Spleen (tissue), 11 donors: Measurements from ENCODE around the gene HECA. TPM values are rescaled to one million over a fixed set of nuclear protein-coding genes. Genes with fewer than 3 reads are reported as not detected.
A peak's percentile ranks its signal among the peaks of the same experiment; 100 is the strongest.
"Not testable (repeated sequence)": the region's sequence is repeated elsewhere in the genome, so short reads cannot be mapped to it uniquely, and the experiment has no call there.

Source experiments
- DNase-seq: peaks from one replicate; pipeline ENCODE4 v3.0.0-alpha.2; 2020
- H3K27ac ChIP-seq, 8 donors: fragments of 200-600 bp; sonication (generic) in 7 of 8; 1 replicate in 4 of 8; 2 replicates in 4 of 8; pipeline versions ENCODE4 v1.5.0 to v1.8.0; 2016 to 2021; ENCODE audit warnings: inconsistent platforms in 4 of 8, mild to moderate bottlenecking in 4 of 8, moderate library complexity in 1 of 8
- H3K27me3 ChIP-seq, 7 donors: fragments of 200-600 bp; sonication (generic) in 6 of 7; replicated peaks in 1 of 7; 1 replicate in 4 of 7; 2 replicates in 3 of 7; pipeline versions ENCODE4 v1.5.0 to v1.8.0; 2016 to 2021; ENCODE audit warnings: inconsistent platforms in 3 of 7, mild to moderate bottlenecking in 1 of 7
- H3K36me3 ChIP-seq, 6 donors: fragments of 200-600 bp; sonication (generic) in 5 of 6; 1 replicate in 4 of 6; 2 replicates in 2 of 6; pipeline versions ENCODE4 v1.5.0 to v1.8.0; 2016 to 2021; ENCODE audit warnings: inconsistent platforms in 2 of 6
- H3K4me1 ChIP-seq, 6 donors: fragments of 200-600 bp; sonication (generic) in 5 of 6; 1 replicate in 3 of 6; 2 replicates in 3 of 6; pipeline versions ENCODE4 v1.5.0 to v1.8.0; 2016 to 2021; ENCODE audit warnings: inconsistent platforms in 3 of 6
- H3K4me3 ChIP-seq, 8 donors: fragments of 200-600 bp; sonication (generic) in 7 of 8; 1 replicate in 4 of 8; 2 replicates in 4 of 8; pipeline versions ENCODE4 v1.5.0 to v1.8.0; 2016 to 2021; ENCODE audit warnings: inconsistent platforms in 4 of 8, mild to moderate bottlenecking in 4 of 8, moderate library complexity in 2 of 8
- H3K9me3 ChIP-seq, 8 donors: fragments of 200-600 bp; sonication (generic) in 7 of 8; 1 replicate in 4 of 8; 2 replicates in 4 of 8; pipeline versions ENCODE4 v1.5.0 to v1.8.0; 2016 to 2021; ENCODE audit warnings: inconsistent platforms in 4 of 8
- CTCF ChIP-seq, 11 experiments: fragments of 200-600 bp in 7 of 11; fragments of 450-650 bp in 4 of 11; sonication (generic) in 4 of 11; IDR thresholded peaks in 8 of 11; conservative IDR thresholded peaks in 3 of 11; 1 replicate in 7 of 11; 2 replicates in 4 of 11; pipeline versions ENCODE4 v1.4.0 to v1.8.0; 2016 to 2021; ENCODE audit warnings: antibody characterized with exemption in 11 of 11, inconsistent platforms in 4 of 11, mild to moderate bottlenecking in 1 of 11
- POLR2A ChIP-seq, 3 donors: fragments of 450-650 bp; IDR thresholded peaks; one replicate each; pipeline ENCODE4 v1.5.1; 2017; ENCODE audit warnings: antibody characterized with exemption in 3 of 3, mild to moderate bottlenecking in 1 of 3
- POLR2AphosphoS5 ChIP-seq, 3 donors: sonication (generic); formaldehyde crosslinking; IDR thresholded peaks; one replicate each; pipeline ENCODE4 v1.5.1; 2017; ENCODE audit warnings: antibody characterized with exemption in 3 of 3
- WGBS, 5 donors: extraction: QIAGEN DNeasy Blood & Tissue Kit in 3 of 5; methylation state at CpG; one replicate each; pipeline versions ENCODE4 v1.1.5 to v1.1.7; 2013 to 2018; 5-methylcytosine and 5-hydroxymethylcytosine counted together
- intact Hi-C: fragments of 100-400 bp; cut with DNase I; formaldehyde crosslinking; loops from one replicate; pipeline ENCODE4 v1.15.0; 2023; ENCODE audit warnings: low total_unique reads
- polyA plus RNA-seq, 3 donors: library from polyadenylated mRNA; stranded (reverse); fragments of 200-250 nt; gene quantifications; one replicate each; pipeline ENCODE4 v1.2.1, GENCODE V29; 2013
- total RNA-seq, 7 donors: library from RNA; depleted of rRNA in 3 of 7; stranded (reverse); fragments of >200 nt in 3 of 7; fragmentation: NEBNext Ultra II Directional in 4 of 7; extraction: Animal tissue kit (Norgen Biotek cat#: 25700) in 4 of 7; gene quantifications; one replicate each; pipeline versions ENCODE4 v1.1.0 to v1.2.1, GENCODE V29; 2016 to 2021
- donor health status: healthy with polysubstance abuse.
- donor health status: DM: no; HTN: no; CAD: no; lungs with moderate emphysema.
- donor health status: DM: no; HTN: no; CAD: no.
- donor health status: Bipolar disorder and iron deficiency.
- donor health status: healthy.
- donor health status: DM: no; HTN: no; CAD: no.
- donor health status: DM: yes; HTN: yes; CAD: no.

The HECA gene
- total and polyA plus RNA-seq, 10 donors = 15.6 to 104 (median 69.0) TPM

GRCh38 chr6:139134064-139134395 is 850 bp upstream of the HECA start:
- DNase-seq = no peak
- H3K4me3 ChIP-seq = peak overlapping the region in 1 of 8 donors; percentile 40
- intact Hi-C loops = no loop called here
- H3K27ac ChIP-seq = peak overlapping the region; percentile 76 to 100 (median 100)
- H3K4me1 ChIP-seq = peaks cover 31 to 71% (median 63%) of the 10 kb centered on the region in 6 donors
- no peaks in the 10 kb centered on the region for H3K9me3 ChIP-seq
- no peaks in the 10 kb centered on the region for H3K27me3 ChIP-seq
- H3K36me3 ChIP-seq = no peaks in the 10 kb centered on the region
- TF ChIP-seq CTCF (IDR thresholded peaks at IDR 0.05 in 8 of 11, conservative IDR thresholded peaks at IDR 0.05 in 3 of 11) (no peak), POLR2A (IDR thresholded peaks at IDR 0.05) (no peak), POLR2AphosphoS5 (IDR thresholded peaks at IDR 0.05) (no peak)

- whole genome bisulfite sequencing, 5 donors = 0 to 1% (median 0%) methylated on average over 22 to 76 of the region's 76 CpGs
- no peaks in the 10 kb centered on the region for H3K36me3 ChIP-seq
- peak overlapping the region; percentile 53 to 78 (median 64) for H3K4me3 ChIP-seq
- DNase-seq = peak; percentile 97
- intact Hi-C loops = no loop called here
- peak overlapping the region; percentile 76 to 100 (median 100) for H3K27ac ChIP-seq
- peaks cover 41 to 86% (median 81%) of the 10 kb centered on the region in 6 donors for H3K4me1 ChIP-seq
- TF ChIP-seq POLR2AphosphoS5 (IDR thresholded peaks at IDR 0.05) (peak; percentile 70 to 78 (median 72)), POLR2A (IDR thresholded peaks at IDR 0.05) (no peak), CTCF (IDR thresholded peaks at IDR 0.05 in 8 of 11, conservative IDR thresholded peaks at IDR 0.05 in 3 of 11) (peak in 3 of 11 experiments; percentile 9 to 25 (median 24))
- no peaks in the 10 kb centered on the region for H3K9me3 ChIP-seq
- H3K27me3 ChIP-seq = no peaks in the 10 kb centered on the region
Measured at GRCh38 chr6:139135578-139136545, 982 bp downstream of the HECA start.

GRCh38 chr6:139137706-139138105 is 2.8 kb downstream of the HECA start:
- intact Hi-C loops = no loop called here
- H3K36me3 ChIP-seq = peaks cover 0 to 4% (median 0%) of the 10 kb centered on the region in 6 donors
- DNase-seq = no peak
- peak overlapping the region in 6 of 8 donors; percentile 3 to 78 (median 66) for H3K4me3 ChIP-seq
- no peaks in the 10 kb centered on the region for H3K27me3 ChIP-seq
- H3K9me3 ChIP-seq = no peaks in the 10 kb centered on the region
- peaks cover 44 to 86% (median 74%) of the 10 kb centered on the region in 6 donors for H3K4me1 ChIP-seq
- H3K27ac ChIP-seq = peak overlapping the region in 6 of 8 donors; percentile 99 to 100 (median 100)
- no peak for TF ChIP-seq POLR2AphosphoS5 (IDR thresholded peaks at IDR 0.05)
- WGBS, 5 donors = 54 to 69% (median 67%) methylated on average over 2 of the region's 2 CpGs

GRCh38 chr6:139140854-139141253 is 6.0 kb downstream of the HECA start:
- intact Hi-C loops, DNase-seq, H3K27me3 ChIP-seq, H3K9me3 ChIP-seq, H3K36me3 ChIP-seq: not testable (repeated sequence)
- 88 to 93% (median 88%) methylated on average over 12 of the region's 12 CpGs for WGBS, 5 donors
- H3K27ac ChIP-seq = peak overlapping the region in 1 of 8 donors; percentile 37
- peaks cover 47 to 96% (median 85%) of the 10 kb centered on the region in 6 donors for H3K4me1 ChIP-seq
- peak overlapping the region in 1 of 8 donors; percentile 77 for H3K4me3 ChIP-seq

GRCh38 chr6:139142262-139142661 is 7.4 kb downstream of the HECA start:
- intact Hi-C loops = no loop called here
- H3K9me3 ChIP-seq = no peaks in the 10 kb centered on the region
- TF ChIP-seq POLR2A (IDR thresholded peaks at IDR 0.05) = no peak
- TF ChIP-seq POLR2AphosphoS5 (IDR thresholded peaks at IDR 0.05) = no peak
- TF ChIP-seq CTCF (IDR thresholded peaks at IDR 0.05 in 8 of 11, conservative IDR thresholded peaks at IDR 0.05 in 3 of 11) = no peak
- H3K27ac ChIP-seq = no peak overlapping the region
- H3K4me1 ChIP-seq = peaks cover 54 to 100% (median 90%) of the 10 kb centered on the region in 6 donors
- peaks cover 0 to 4% (median 0%) of the 10 kb centered on the region in 6 donors for H3K36me3 ChIP-seq
- no peak overlapping the region for H3K4me3 ChIP-seq
- WGBS, 5 donors = 86 to 95% (median 91%) methylated on average over 3 of the region's 3 CpGs
- no peak for DNase-seq
- H3K27me3 ChIP-seq = no peaks in the 10 kb centered on the region
